Right lobe of liver (tissue), 4 donors: Measurements from ENCODE around the gene TMCC2.
"Not testable (repeated sequence)": the region's sequence is repeated elsewhere in the genome, so short reads cannot be mapped to it uniquely, and the experiment has no call there.

Experiments used
- POLR2A ChIP-seq: fragments of 450-650 bp; IDR thresholded peaks from one replicate; pipeline ENCODE4 v1.6.1; 2017; ENCODE audit warnings: antibody characterized with exemption, mild to moderate bottlenecking
- TF ChIP-seq, protein P1 (sequence below), 4 donors: fragments of 200-600 bp in 3 of 4; fragments of 450-650 bp in 1 of 4; IDR thresholded peaks; one replicate each; pipeline versions ENCODE4 v1.5.1 to v1.8.0; 2016 to 2022; ENCODE audit warnings: antibody characterized with exemption in 4 of 4, mild to moderate bottlenecking in 2 of 4
- donor health status: DM: no; HTN: no; CAD: no.
- donor health status: DM: no; HTN: no; CAD: no.
- donor health status: DM: no; HTN: yes; CAD: no.

DNA sequence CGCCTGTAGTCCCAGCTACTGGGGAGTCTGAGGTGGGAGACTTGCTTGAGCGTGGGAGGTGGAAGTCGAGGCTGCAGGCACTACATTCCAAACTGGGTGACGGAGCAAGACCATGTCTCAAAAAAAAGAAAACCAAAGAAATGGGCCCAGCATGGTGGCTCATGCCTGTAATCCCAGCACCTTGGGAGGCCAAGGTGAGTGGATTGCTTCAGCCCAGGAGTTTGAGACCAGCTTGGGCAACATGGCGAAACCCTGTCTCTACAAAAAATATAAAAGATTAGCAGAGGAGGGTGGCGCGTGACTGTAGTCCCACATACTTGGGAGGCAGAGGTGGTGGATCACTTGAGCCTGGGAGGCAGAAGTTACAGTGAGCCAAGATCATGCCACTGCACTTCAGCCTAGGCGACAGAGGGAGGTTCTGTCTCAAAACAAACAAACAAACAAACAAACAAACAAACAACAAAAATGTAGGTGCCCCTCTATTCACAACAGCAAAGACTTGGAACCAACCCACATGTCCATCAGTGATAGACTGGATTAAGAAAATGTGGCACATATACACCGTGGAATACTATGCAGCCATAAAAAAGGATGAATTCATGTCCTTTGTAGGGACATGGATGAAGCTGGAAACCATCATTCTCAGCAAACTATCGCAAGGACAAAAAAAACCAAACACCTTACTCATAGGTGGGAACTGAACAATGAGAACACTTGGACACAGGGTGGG lies 53.1 kb downstream of the TMCC2 start:
- TF ChIP-seq, protein P1, sequence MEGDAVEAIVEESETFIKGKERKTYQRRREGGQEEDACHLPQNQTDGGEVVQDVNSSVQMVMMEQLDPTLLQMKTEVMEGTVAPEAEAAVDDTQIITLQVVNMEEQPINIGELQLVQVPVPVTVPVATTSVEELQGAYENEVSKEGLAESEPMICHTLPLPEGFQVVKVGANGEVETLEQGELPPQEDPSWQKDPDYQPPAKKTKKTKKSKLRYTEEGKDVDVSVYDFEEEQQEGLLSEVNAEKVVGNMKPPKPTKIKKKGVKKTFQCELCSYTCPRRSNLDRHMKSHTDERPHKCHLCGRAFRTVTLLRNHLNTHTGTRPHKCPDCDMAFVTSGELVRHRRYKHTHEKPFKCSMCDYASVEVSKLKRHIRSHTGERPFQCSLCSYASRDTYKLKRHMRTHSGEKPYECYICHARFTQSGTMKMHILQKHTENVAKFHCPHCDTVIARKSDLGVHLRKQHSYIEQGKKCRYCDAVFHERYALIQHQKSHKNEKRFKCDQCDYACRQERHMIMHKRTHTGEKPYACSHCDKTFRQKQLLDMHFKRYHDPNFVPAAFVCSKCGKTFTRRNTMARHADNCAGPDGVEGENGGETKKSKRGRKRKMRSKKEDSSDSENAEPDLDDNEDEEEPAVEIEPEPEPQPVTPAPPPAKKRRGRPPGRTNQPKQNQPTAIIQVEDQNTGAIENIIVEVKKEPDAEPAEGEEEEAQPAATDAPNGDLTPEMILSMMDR (IDR thresholded peaks at IDR 0.05), result not testable (repeated sequence)
- TF ChIP-seq POLR2A, result not testable (repeated sequence)
